Thyroid gland (tissue), 4 donors: ENCODE results near the gene STAM2. TPM values are rescaled to one million over a fixed set of nuclear protein-coding genes. Genes with fewer than 3 reads are reported as not detected.
"Not testable (repeated sequence)": the region's sequence is repeated elsewhere in the genome, so short reads cannot be mapped to it uniquely, and the experiment has no call there.

Source experiments
- DNase-seq, 2 donors: peaks; one replicate each; pipeline ENCODE4 v3.0.0-alpha.2; 2019
- H3K27ac ChIP-seq, 3 donors: fragments of 200-600 bp; sonication (generic); 1 replicate in 2 of 3; 2 replicates in 1 of 3; pipeline ENCODE4 v1.5.1; 2016 to 2019; ENCODE audit warnings: mild to moderate bottlenecking in 1 of 3, moderate library complexity in 1 of 3
- H3K27me3 ChIP-seq: fragments of 200-600 bp; sonication (generic); one replicate; pipeline ENCODE4 v1.5.1; 2019
- H3K36me3 ChIP-seq, 2 donors: fragments of 200-600 bp; sonication (generic); one replicate each; pipeline ENCODE4 v1.5.1; 2016 to 2019
- H3K4me1 ChIP-seq, 2 donors: fragments of 200-600 bp; sonication (generic); one replicate each; pipeline ENCODE4 v1.5.1; 2017 to 2019
- H3K4me3 ChIP-seq, 3 donors: fragments of 200-600 bp; sonication (generic); replicated peaks in 1 of 3; 1 replicate in 2 of 3; 2 replicates in 1 of 3; pipeline ENCODE4 v1.5.1; 2016; ENCODE audit warnings: mild to moderate bottlenecking in 1 of 3
- H3K9me3 ChIP-seq: fragments of 200-600 bp; sonication (generic); one replicate; pipeline ENCODE4 v1.5.1; 2017
- POLR2A ChIP-seq, 2 donors: fragments of 450-650 bp; IDR thresholded peaks; one replicate each; pipeline ENCODE4 v1.6.1; 2017; ENCODE audit warnings: antibody characterized with exemption in 2 of 2, mild to moderate bottlenecking in 2 of 2, moderate library complexity in 1 of 2
- WGBS, 2 donors: methylation state at CpG; one replicate each; pipeline ENCODE4 v1.1.5; 2017; 5-methylcytosine and 5-hydroxymethylcytosine counted together
- intact Hi-C: fragments of 100-400 bp; cut with DNase I; formaldehyde crosslinking; loops from one replicate; pipeline ENCODE4 v1.15.1; 2023
- total RNA-seq, 4 donors: library from RNA; depleted of rRNA; stranded (reverse); fragments of >200 nt; gene quantifications; one replicate each; pipeline ENCODE4 v1.2.3, GENCODE V29; 2016
- TF ChIP-seq, protein P1 (sequence below), 6 experiments: fragments of 200-600 bp in 3 of 6; fragments of 450-650 bp in 3 of 6; sonication (generic) in 3 of 6; IDR thresholded peaks; one replicate each; pipeline ENCODE4 v1.5.1; 2016 to 2019; ENCODE audit warnings: antibody characterized with exemption in 6 of 6, mild to moderate bottlenecking in 2 of 6, inconsistent platforms in 1 of 6, moderate library complexity in 1 of 6

STAM2 gene
- total RNA-seq, 4 donors from 2014 or later, result 62.1 to 70.6 (median 63.4) TPM

DNA sequence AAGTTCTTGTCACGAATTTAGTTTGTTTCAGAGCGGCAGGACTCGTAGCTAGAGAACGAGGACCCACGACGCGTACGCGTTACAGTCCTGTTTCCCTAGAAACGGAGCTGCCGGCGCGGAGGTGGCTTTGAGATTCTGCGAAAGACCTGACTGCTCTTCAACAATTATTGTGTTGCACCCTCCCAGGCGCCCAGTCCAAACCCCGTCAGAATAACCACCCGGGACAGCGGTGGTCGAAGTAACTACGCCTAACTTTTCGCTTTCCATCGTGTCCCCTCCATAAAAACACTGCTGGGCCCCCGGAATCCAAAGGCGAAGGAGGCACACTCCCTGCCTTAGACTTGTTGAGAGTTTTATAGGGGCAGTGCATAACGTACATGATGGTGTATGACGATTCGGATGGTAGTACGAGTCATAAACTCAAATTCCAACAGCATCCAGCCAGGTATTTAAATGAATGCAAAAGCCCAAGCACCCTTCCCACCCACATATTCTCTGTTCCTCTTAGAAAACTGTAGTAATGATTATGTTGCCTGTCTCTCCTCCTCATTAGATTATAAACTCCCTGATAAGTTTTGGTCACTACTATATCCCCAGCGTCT lies 651 bp upstream of the STAM2 start:
- 8 to 13% methylated on average over 20 to 25 of the region's 29 CpGs for WGBS, 2 donors
- H3K4me3 ChIP-seq, result peak overlapping the region in 2 of 3 donors; percentile 50 to 65
- no peaks in the 10 kb centered on the region for H3K36me3 ChIP-seq
- no peak for TF ChIP-seq POLR2A (IDR thresholded peaks at IDR 0.05)
- TF ChIP-seq, protein P1, sequence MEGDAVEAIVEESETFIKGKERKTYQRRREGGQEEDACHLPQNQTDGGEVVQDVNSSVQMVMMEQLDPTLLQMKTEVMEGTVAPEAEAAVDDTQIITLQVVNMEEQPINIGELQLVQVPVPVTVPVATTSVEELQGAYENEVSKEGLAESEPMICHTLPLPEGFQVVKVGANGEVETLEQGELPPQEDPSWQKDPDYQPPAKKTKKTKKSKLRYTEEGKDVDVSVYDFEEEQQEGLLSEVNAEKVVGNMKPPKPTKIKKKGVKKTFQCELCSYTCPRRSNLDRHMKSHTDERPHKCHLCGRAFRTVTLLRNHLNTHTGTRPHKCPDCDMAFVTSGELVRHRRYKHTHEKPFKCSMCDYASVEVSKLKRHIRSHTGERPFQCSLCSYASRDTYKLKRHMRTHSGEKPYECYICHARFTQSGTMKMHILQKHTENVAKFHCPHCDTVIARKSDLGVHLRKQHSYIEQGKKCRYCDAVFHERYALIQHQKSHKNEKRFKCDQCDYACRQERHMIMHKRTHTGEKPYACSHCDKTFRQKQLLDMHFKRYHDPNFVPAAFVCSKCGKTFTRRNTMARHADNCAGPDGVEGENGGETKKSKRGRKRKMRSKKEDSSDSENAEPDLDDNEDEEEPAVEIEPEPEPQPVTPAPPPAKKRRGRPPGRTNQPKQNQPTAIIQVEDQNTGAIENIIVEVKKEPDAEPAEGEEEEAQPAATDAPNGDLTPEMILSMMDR (IDR thresholded peaks at IDR 0.05), result peak in 2 of 6 experiments; percentile 1 to 15
- intact Hi-C loops, result loop anchor here (10.0 kb wide), 2 partner anchors 141 to 539 kb away; partner anchors contain the start of genes ARL6IP6 and PRPF40A
- peak overlapping the region; percentile 96 to 97 (median 97) for H3K27ac ChIP-seq
- H3K4me1 ChIP-seq, result peaks cover 18 to 23% of the 10 kb centered on the region in 2 donors
- H3K9me3 ChIP-seq, result no peaks in the 10 kb centered on the region
- no peaks in the 10 kb centered on the region for H3K27me3 ChIP-seq
- DNase-seq, result no peak

DNA sequence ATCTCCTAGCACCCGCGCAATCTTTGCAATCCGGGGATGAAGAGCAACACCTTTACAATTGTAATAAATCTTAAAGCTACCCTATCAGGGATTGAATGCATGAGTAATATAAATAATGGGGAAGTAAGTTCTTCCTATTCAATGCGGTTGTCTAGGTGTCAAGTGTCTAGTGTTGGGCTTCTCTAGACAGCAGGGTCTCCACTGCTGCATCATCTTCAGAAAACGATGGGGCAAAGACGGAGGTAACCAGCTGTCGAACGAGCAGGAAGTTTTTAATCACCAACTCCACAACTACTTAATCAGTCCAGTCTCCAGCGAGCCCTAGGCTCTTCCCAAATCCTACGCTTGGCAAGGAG lies 573 bp downstream of the STAM2 start:
- DNase-seq, result no peak
- intact Hi-C loops, result loop anchor here (10.0 kb wide), 2 partner anchors 140 to 540 kb away; partner anchors contain the start of genes ARL6IP6 and PRPF40A
- peaks cover 18 to 26% of the 10 kb centered on the region in 2 donors for H3K4me1 ChIP-seq
- no peak for TF ChIP-seq POLR2A (IDR thresholded peaks at IDR 0.05)
- TF ChIP-seq, protein P1 (IDR thresholded peaks at IDR 0.05), result no peak
- peak overlapping the region; percentile 96 to 97 (median 97) for H3K27ac ChIP-seq
- H3K27me3 ChIP-seq, result no peaks in the 10 kb centered on the region
- no peaks in the 10 kb centered on the region for H3K36me3 ChIP-seq
- peak overlapping the region; percentile 2 to 93 (median 65) for H3K4me3 ChIP-seq
- H3K9me3 ChIP-seq, result no peaks in the 10 kb centered on the region
- WGBS, 2 donors, result 0 to 1% methylated on average over 8 to 10 of the region's 10 CpGs

DNA sequence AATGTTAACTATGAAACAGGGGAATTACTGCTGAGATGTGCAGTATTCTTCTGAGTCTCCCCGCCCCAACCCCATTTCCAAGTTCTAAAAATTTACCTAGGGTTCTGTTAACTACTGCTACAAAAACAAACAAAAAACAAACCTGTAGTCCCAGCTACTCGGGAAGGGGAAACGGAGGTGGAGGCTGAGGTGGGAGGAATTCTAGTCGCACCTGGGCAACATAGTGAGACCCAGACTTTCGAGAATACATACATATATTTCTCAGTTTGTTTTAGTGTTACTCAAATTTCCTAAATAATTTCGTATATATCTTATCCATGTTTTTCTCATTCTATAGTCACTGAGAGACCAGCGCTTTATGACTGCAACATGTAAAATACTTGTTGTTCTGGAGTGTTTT lies 989 bp downstream of the STAM2 start:
- Histone ChIP-seq H3K4me3 (peak overlapping the region; percentile 2 to 93 (median 65)), H3K27me3 (no peaks in the 10 kb centered on the region), H3K9me3 (no peaks in the 10 kb centered on the region), H3K27ac (peak overlapping the region in 2 of 3 donors; percentile 96 to 97), H3K36me3 (no peaks in the 10 kb centered on the region), H3K4me1 (peaks cover 18 to 26% of the 10 kb centered on the region in 2 donors)
- intact Hi-C loops, result loop anchor here (10.0 kb wide), 2 partner anchors 140 to 540 kb away; partner anchors contain the start of genes ARL6IP6 and PRPF40A
- 31 to 37% methylated on average over 7 of the region's 7 CpGs for WGBS, 2 donors
- no peak for DNase-seq
- no peak for TF ChIP-seq POLR2A (IDR thresholded peaks at IDR 0.05)
- TF ChIP-seq, protein P1 (IDR thresholded peaks at IDR 0.05), result no peak

DNA sequence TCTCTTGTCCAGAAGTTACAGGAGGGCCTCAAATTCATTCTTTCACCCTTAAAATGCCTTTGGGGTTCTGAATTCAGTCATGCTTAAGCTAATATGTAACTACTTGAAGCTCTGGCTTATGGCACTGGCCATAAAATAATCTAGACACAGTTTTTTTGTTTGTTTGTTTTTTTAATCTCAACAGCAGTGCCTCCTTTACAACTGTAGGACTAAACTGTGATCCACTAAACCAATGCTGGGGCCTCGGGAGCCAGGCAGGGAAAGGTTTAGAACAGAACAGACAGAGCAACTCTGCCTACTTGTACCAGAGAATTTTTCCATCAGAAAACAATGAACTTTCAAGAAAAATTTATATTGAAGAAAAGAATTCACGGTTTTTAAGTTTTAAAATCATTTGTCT lies 1.7 kb downstream of the STAM2 start:
- Histone ChIP-seq H3K9me3 (no peaks in the 10 kb centered on the region), H3K4me1 (peaks cover 18 to 26% of the 10 kb centered on the region in 2 donors), H3K27me3 (no peaks in the 10 kb centered on the region), H3K36me3 (no peaks in the 10 kb centered on the region), H3K4me3 (no peak overlapping the region), H3K27ac (no peak overlapping the region)
- TF ChIP-seq, protein P1 (IDR thresholded peaks at IDR 0.05), result no peak
- no peak for DNase-seq
- intact Hi-C loops, result loop anchor here (10.0 kb wide), 2 partner anchors 139 to 541 kb away; partner anchors contain the start of genes ARL6IP6 and PRPF40A
- WGBS, 2 donors, result 74 to 77% methylated on average over 2 of the region's 2 CpGs

DNA sequence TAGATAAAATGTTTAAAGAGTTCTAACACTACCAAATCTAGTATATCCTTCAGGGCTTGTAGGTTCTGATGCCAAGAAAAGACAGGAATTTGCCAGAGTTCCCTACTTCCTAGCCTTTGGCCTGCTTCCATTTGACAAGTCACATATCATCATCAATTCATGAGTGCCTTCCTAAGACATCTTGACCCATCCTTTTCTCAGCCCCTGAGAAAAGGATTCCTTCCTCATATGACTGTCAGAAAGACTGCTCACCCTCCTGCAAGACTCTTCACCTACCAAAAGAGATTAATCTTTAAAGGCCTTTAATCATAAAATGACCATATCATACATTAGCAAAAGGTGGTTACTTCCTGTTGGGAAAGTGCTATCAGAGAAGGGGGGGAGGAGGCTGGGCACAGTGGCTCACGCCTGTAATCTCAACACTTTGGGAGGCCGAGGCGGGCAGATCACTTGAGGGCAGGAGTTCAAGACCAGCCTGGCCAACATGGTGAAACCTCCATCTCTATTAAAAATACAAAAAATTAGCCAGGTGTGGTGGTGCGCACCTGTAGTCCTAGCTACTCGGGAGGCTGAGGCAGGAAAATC lies 3.3 kb downstream of the STAM2 start:
- intact Hi-C loops, result loop anchor here (10.0 kb wide), 2 partner anchors 137 to 543 kb away; partner anchors contain the start of genes ARL6IP6 and PRPF40A
- not testable (repeated sequence) for H3K9me3 ChIP-seq, H3K36me3 ChIP-seq, DNase-seq, H3K4me3 ChIP-seq, H3K27me3 ChIP-seq
- peaks cover 23 to 28% of the 10 kb centered on the region in 2 donors for H3K4me1 ChIP-seq
- 97 to 99% methylated on average over 5 of the region's 5 CpGs for WGBS, 2 donors
- peak overlapping the region in 1 of 3 donors; percentile 42 for H3K27ac ChIP-seq
